Smooth muscle cell (in vitro differentiated cells): ENCODE measurements around the gene CRYAA. TPM values are rescaled to one million over a fixed set of nuclear protein-coding genes. Genes with fewer than 3 reads are reported as not detected.

Source experiments
- DNase-seq: peaks from one replicate; lab custom pipeline; 2025; ENCODE audit not compliant: unreplicated experiment; lab: John Stamatoyannopoulos, UW
- H2AFZ ChIP-seq: fragments of 200-600 bp; sonication (generic); 2 replicates; pipeline ENCODE4 v1.6.0; 2016; ENCODE audit warnings: antibody characterized with exemption, low read depth, mild to moderate bottlenecking
- H3F3A ChIP-seq: fragments of 200-600 bp; sonication (generic); 2 replicates; pipeline ENCODE4 v1.6.0; 2017; ENCODE audit warnings: antibody characterized with exemption, low read depth
- H3K27ac ChIP-seq: fragments of 200-600 bp; sonication (generic); 2 replicates; pipeline ENCODE4 v1.5.1; 2016; ENCODE audit warnings: low read depth, mild to moderate bottlenecking
- H3K27me3 ChIP-seq: fragments of 200-600 bp; sonication (generic); 2 replicates; pipeline ENCODE4 v1.6.1; 2016; ENCODE audit warnings: low read depth, mild to moderate bottlenecking
- H3K36me3 ChIP-seq: fragments of 200-600 bp; sonication (generic); 2 replicates; pipeline ENCODE4 v1.5.1; 2016; ENCODE audit warnings: low read depth
- H3K4me1 ChIP-seq: fragments of 200-600 bp; sonication (generic); 2 replicates; pipeline ENCODE4 v1.5.1; 2016; ENCODE audit warnings: low read depth
- H3K4me2 ChIP-seq: fragments of 200-600 bp; sonication (generic); 2 replicates; pipeline ENCODE4 v1.6.0; 2016; ENCODE audit warnings: mild to moderate bottlenecking
- H3K4me3 ChIP-seq: fragments of 200-600 bp; sonication (generic); 2 replicates; pipeline ENCODE4 v1.5.1; 2016; ENCODE audit warnings: mild to moderate bottlenecking
- H3K79me2 ChIP-seq: fragments of 200-600 bp; sonication (generic); 2 replicates; pipeline ENCODE4 v1.6.0; 2016; ENCODE audit warnings: low read depth, mild to moderate bottlenecking
- H3K9ac ChIP-seq: fragments of 200-600 bp; sonication (generic); 2 replicates; pipeline ENCODE4 v1.6.0; 2016; ENCODE audit warnings: low read depth
- H3K9me3 ChIP-seq: fragments of 200-600 bp; sonication (generic); replicated peaks from 2 replicates; pipeline ENCODE4 v1.5.1; 2016; ENCODE audit warnings: low read depth
- H4K20me1 ChIP-seq: fragments of 200-600 bp; sonication (generic); 2 replicates; pipeline ENCODE4 v1.6.0; 2016; ENCODE audit warnings: low read depth
- WGBS: methylation state at CpG from one replicate; pipeline ENCODE4 v1.1.7; 2016; ENCODE audit warnings: low lambda C conversion rate; 5-methylcytosine and 5-hydroxymethylcytosine counted together
- polyA plus RNA-seq: library from polyadenylated mRNA; unstranded; fragments of >200 nt; fragmentation: Nextera tagmentation; extraction: Ambion mirVana; gene quantifications from 2 replicates; pipeline ENCODE4 v1.2.1, GENCODE V29; 2016
- total RNA-seq: library from RNA; depleted of rRNA; stranded (reverse); fragments of >200 nt; gene quantifications from 2 replicates; pipeline ENCODE4 v1.2.3, GENCODE V29; 2014
- TF ChIP-seq, protein P1 (sequence below): fragments of 200-600 bp; sonication (generic); IDR thresholded peaks from 2 replicates; pipeline ENCODE4 v1.5.1; 2017; ENCODE audit warnings: borderline replicate concordance, mild to moderate bottlenecking, antibody characterized with exemption; ENCODE audit not compliant: insufficient read depth, poor library complexity, severe bottlenecking

CRYAA gene
- total and polyA plus RNA-seq, 2 experiments from 2014 or later: not detected

DNA sequence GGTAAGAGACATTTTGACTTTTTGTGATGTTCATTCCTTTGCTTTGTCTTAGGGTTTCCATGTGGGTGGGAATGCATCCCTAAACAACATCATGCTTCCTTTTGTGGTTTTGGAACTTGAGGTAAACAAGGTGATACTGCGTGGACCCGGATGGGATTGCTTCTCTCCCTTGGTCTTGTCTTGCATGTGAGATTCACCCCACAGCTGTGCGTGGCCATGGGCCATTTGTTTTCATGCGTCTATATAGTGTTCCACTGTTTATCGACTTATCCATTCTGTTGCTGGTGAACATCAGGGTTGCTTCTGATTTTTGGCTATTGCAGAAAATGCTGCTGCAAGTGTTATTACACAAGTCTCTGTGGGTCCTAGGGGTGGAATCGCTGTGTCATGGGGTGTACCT, 21.1 kb downstream of the CRYAA start:
- Histone ChIP-seq H3K4me3 (no peak overlapping the region), H2AFZ (no peak overlapping the region), H3F3A (peaks cover 6% of the 10 kb centered on the region), H3K36me3 (no peaks in the 10 kb centered on the region), H4K20me1 (no peaks in the 10 kb centered on the region), H3K79me2 (no peaks in the 10 kb centered on the region), H3K27me3 (no peaks in the 10 kb centered on the region), H3K4me2 (no peak overlapping the region), H3K9me3 (no peaks in the 10 kb centered on the region), H3K27ac (no peak overlapping the region), H3K4me1 (peaks cover 3% of the 10 kb centered on the region), H3K9ac (no peak overlapping the region)
- TF ChIP-seq, protein P1, sequence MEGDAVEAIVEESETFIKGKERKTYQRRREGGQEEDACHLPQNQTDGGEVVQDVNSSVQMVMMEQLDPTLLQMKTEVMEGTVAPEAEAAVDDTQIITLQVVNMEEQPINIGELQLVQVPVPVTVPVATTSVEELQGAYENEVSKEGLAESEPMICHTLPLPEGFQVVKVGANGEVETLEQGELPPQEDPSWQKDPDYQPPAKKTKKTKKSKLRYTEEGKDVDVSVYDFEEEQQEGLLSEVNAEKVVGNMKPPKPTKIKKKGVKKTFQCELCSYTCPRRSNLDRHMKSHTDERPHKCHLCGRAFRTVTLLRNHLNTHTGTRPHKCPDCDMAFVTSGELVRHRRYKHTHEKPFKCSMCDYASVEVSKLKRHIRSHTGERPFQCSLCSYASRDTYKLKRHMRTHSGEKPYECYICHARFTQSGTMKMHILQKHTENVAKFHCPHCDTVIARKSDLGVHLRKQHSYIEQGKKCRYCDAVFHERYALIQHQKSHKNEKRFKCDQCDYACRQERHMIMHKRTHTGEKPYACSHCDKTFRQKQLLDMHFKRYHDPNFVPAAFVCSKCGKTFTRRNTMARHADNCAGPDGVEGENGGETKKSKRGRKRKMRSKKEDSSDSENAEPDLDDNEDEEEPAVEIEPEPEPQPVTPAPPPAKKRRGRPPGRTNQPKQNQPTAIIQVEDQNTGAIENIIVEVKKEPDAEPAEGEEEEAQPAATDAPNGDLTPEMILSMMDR: no peak
- WGBS: 96% methylated on average over 6 of the region's 6 CpGs
- DNase-seq: no peak

DNA sequence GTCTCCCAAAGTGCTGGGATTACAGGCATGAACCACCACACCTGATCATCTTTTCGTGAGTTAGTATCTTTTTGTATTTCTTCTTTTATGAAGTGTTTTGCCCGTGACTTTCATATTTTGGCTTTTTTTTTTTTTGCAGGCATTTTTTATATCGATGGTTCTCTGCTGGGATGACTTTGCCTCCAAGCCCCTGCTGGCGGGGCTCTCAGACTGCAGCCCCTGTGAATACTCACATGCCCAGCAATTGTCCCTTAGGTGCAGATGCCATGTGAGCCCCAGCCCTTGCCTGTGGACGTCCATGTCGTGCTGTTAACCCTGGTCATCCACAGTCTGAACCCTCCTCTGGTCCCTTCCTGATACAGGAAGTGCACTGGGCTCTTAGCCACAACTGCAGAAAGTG, 21.7 kb downstream of the CRYAA start:
- Histone ChIP-seq H3F3A (peaks cover 6% of the 10 kb centered on the region), H4K20me1 (no peaks in the 10 kb centered on the region), H3K79me2 (no peaks in the 10 kb centered on the region), H2AFZ (no peak overlapping the region), H3K27me3 (no peaks in the 10 kb centered on the region), H3K9me3 (no peaks in the 10 kb centered on the region), H3K4me1 (peaks cover 5% of the 10 kb centered on the region), H3K4me2 (no peak overlapping the region), H3K36me3 (no peaks in the 10 kb centered on the region), H3K4me3 (no peak overlapping the region), H3K27ac (no peak overlapping the region), H3K9ac (no peak overlapping the region)
- TF ChIP-seq, protein P1: no peak
- DNase-seq: no peak
- WGBS: 95% methylated on average over 6 of the region's 6 CpGs

DNA sequence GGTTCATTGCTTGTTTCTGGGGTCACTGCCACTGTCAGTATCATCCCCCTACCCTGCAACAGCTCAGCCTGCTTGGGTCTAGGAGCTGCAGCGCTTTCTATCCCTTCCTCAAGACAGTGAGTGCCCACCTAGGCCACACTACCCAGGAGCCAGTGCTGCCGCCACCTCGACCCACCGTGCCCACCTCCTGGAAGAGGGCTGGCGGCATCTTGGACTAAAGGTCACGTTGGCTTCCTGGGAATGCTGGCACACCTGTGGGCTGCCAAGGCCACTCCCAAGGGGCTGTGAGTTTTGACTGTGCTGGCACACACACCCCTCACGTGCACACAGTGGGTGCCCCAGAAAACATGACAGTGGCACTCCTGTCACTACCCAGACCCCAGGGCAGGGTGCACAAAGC, 22.1 kb downstream of the CRYAA start:
- Histone ChIP-seq H3K9ac (no peak overlapping the region), H3K36me3 (no peaks in the 10 kb centered on the region), H4K20me1 (no peaks in the 10 kb centered on the region), H2AFZ (no peak overlapping the region), H3K9me3 (no peaks in the 10 kb centered on the region), H3K79me2 (no peaks in the 10 kb centered on the region), H3K4me2 (no peak overlapping the region), H3K27ac (no peak overlapping the region), H3K4me1 (peaks cover 5% of the 10 kb centered on the region), H3K27me3 (no peaks in the 10 kb centered on the region), H3F3A (peaks cover 6% of the 10 kb centered on the region), H3K4me3 (no peak overlapping the region)
- WGBS: 96% methylated on average over 7 of the region's 7 CpGs
- TF ChIP-seq, protein P1: no peak
- no peak for DNase-seq

DNA sequence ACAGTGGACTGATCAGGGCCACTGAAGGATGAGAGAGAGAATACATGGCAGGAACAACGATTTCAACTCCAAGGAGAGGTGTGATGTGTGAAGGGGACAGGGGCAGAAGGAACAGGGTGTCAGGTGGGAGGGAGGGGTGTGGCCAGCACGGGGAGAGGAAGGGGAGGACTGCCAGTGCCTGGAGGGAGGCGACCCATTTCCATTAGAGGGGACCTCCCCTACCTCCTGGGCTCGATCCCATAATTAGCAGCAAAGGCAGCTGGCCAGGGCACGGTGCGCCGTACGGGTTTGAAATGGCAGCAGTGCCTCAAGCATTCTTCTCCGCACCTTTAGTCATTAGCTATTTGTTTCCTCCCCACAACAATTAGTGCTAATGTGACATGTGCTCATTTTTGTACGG, 22.7 kb downstream of the CRYAA start:
- Histone ChIP-seq H3K4me2 (no peak overlapping the region), H3K79me2 (no peaks in the 10 kb centered on the region), H3K27me3 (no peaks in the 10 kb centered on the region), H3K27ac (no peak overlapping the region), H3K36me3 (no peaks in the 10 kb centered on the region), H4K20me1 (no peaks in the 10 kb centered on the region), H3K4me1 (peaks cover 6% of the 10 kb centered on the region), H3K9ac (no peak overlapping the region), H2AFZ (no peak overlapping the region), H3K4me3 (no peak overlapping the region), H3K9me3 (no peaks in the 10 kb centered on the region), H3F3A (peaks cover 9% of the 10 kb centered on the region)
- 81% methylated on average over 10 of the region's 10 CpGs for WGBS
- no peak for DNase-seq
- TF ChIP-seq, protein P1: no peak
